KG1 (cell line): ENCODE results near the gene CRELD1.

Experiments
- DNase-seq: peaks from one replicate; lab custom pipeline; 2025; lab: John Stamatoyannopoulos, UW

The CRELD1 gene

GRCh38 chr3:9955611-9956352, 22.1 kb downstream of the CRELD1 start:
- no peak for DNase-seq

- DNase-seq: no peak
Measured at GRCh38 chr3:9957214-9957613, 23.6 kb downstream of the CRELD1 start.

- DNase-seq: no peak
Measured at GRCh38 chr3:9965200-9965875, 31.7 kb downstream of the CRELD1 start.

GRCh38 chr3:9966841-9967240, 33.2 kb downstream of the CRELD1 start:
- DNase-seq: no peak

DNA sequence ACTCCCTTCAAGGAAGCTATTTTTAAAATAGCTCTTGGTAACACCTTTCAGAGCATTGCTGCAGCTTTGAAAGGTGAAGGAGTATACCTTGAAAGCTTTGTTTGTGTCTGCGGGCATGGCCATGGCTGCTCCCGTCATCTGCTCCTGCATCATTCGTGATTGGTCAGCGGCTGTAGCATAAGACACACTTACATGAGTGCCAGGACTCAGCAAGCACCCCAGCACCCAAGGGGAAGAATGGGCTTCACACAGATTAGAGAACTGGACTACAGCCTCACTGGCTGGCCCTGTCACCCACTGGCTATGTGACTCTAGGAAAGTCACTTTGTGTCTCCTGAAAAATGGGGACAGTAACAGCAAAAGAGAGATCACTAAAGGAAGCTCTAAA, 36.0 kb downstream of the CRELD1 start:
- DNase-seq: no peak

DNA sequence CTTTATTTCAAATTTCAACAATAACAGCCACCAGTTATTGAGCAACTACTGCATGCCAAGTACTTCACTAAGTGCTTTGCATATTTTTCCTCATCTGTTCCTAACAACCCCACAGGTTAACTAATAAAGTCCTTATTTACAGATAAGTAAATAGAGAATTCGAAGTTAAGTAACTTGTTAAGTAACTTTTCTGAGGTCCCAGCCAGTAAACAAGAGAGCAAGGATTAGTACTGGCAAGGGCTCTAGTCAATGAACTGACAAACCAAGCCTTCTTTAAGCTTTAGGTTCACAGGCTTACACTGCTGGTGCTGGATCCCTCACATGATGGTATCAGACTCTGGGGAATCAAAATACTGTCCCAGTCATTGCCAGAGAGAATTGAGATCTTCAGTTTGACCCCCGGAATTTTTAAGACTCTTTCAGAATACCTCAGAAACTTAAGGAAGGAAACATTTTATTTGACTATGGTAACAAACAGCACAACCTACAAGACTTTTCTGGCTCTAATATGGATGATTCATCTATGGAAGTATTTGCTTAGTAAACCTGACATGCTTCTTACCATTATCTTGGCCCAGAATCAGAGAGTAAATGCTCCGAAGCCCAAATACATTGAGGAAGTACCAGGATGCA, 36.5 kb downstream of the CRELD1 start:
- DNase-seq: no peak

- DNase-seq: peak; percentile 15
Measured at GRCh38 chr3:9976721-9977709, 43.4 kb downstream of the CRELD1 start.

DNA sequence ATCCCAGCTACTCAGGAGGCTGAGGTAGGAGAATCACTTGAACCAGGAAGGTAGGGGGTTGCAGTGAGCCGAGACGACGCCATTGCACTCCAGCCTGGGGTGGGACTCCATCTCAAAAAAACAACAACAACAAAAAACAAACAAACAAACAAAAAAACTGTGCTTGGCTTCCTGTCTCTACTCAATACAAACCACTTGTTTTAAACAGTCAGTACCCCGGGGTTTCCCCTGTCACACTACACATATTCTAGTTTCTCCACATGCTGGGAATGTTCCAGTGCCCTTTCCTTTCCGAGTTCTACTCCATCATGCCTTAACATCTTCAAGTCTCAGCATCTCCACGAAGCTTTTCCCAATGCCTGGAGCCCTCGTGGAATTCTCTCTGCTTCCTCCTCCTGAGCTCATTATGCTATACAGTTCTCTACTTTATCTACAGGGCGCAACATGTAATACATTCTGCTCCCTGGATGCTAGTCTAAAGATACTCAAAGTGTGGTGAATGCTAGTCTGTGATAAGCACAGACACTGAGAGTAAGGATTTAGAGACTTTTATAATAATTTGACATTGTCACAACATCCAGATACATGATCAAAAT, 45.2 kb downstream of the CRELD1 start:
- DNase-seq: no peak

DNA sequence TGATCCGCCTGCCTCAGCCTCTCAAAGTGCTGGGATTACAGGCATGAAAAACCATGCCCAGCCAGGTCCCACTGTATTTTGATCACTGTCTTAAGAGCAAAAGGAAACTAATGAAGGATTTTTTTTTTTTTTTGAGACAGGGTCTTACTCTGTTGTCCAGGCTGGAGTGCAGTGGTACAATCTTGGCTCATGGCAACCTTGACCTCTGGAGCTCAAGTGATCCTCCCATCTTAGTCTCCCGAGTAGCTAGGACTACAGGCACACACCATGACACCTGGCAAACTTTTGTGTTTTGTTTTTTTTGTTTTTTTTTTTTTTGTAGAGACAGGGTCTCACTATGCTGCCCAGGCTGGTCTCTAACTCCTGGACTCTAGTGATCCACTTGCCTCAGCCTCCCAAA, 46.6 kb downstream of the CRELD1 start:
- no peak for DNase-seq

GRCh38 chr3:9986230-9986725, 52.6 kb downstream of the CRELD1 start:
- no peak for DNase-seq

GRCh38 chr3:9994086-9994844, 60.6 kb downstream of the CRELD1 start:
- no peak for DNase-seq
